GM23338 (cell line): Measurements from ENCODE around the gene ARG2. TPM values are rescaled to one million over a fixed set of nuclear protein-coding genes. Genes with fewer than 3 reads are reported as not detected.

Source experiments
- CREB1 ChIP-seq: fragments of 250-450 bp; sonication (Bioruptor Pico); IDR thresholded peaks from 2 replicates; pipeline ENCODE4 v1.5.0; 2020; ENCODE audit warnings: low read depth, mild to moderate bottlenecking, moderate library complexity
- ETS1 ChIP-seq: IDR thresholded peaks from 2 replicates; pipeline ENCODE4 v1.6.1; 2016; ENCODE audit warnings: antibody characterized with exemption
- EZH2 ChIP-seq: fragments of 200-600 bp; sonication (generic); IDR thresholded peaks from one replicate; pipeline ENCODE4 v1.8.0; 2017; ENCODE audit warnings: antibody characterized with exemption, mild to moderate bottlenecking, low read depth; ENCODE audit not compliant: unreplicated experiment
- EZH2phosphoT487 ChIP-seq: fragments of 200-600 bp; sonication (generic); IDR thresholded peaks from one replicate; pipeline ENCODE4 v1.8.1; 2018; ENCODE audit warnings: antibody characterized with exemption; ENCODE audit not compliant: unreplicated experiment
- JUNB ChIP-seq: IDR thresholded peaks from one replicate; pipeline ENCODE4 v1.6.1; 2016; ENCODE audit warnings: antibody characterized with exemption; ENCODE audit not compliant: unreplicated experiment
- NANOG ChIP-seq: IDR thresholded peaks from 2 replicates; pipeline ENCODE4 v1.6.1; 2016; ENCODE audit warnings: antibody characterized with exemption, borderline replicate concordance
- POLR2AphosphoS5 ChIP-seq: IDR thresholded peaks from 2 replicates; pipeline ENCODE4 v1.6.1; 2016; ENCODE audit warnings: antibody characterized with exemption, low read depth
- STAT1 ChIP-seq: IDR thresholded peaks from one replicate; pipeline ENCODE4 v1.6.1; 2016; ENCODE audit warnings: antibody characterized with exemption; ENCODE audit not compliant: unreplicated experiment
- ZNF114 ChIP-seq: fragments of 250-450 bp; sonication (Bioruptor Pico); IDR thresholded peaks from 2 replicates; pipeline ENCODE4 v1.5.0; 2020; ENCODE audit warnings: mild to moderate bottlenecking, moderate library complexity
- ZNF462 ChIP-seq: fragments of 250-450 bp; sonication (Bioruptor Pico); IDR thresholded peaks from 2 replicates; pipeline ENCODE4 v1.5.0; 2020; ENCODE audit warnings: mild to moderate bottlenecking, moderate library complexity
- polyA plus RNA-seq: library from polyadenylated mRNA; unstranded; fragments of >200 nt; fragmentation: Nextera tagmentation; extraction: Ambion mirVana; gene quantifications from 2 replicates; pipeline ENCODE4 v1.2.1, GENCODE V29; 2016
- total RNA-seq: library from RNA; depleted of rRNA; stranded (reverse); fragments of >200 nt; shearing (Covaris generic); gene quantifications from 2 replicates; pipeline ENCODE4 v1.2.3, GENCODE V29; 2014
- TF ChIP-seq, protein P1 (sequence below): IDR thresholded peaks from one replicate; pipeline ENCODE4 v1.6.1; 2018; ENCODE audit warnings: antibody characterized with exemption; ENCODE audit not compliant: unreplicated experiment

Gene ARG2
- total and polyA plus RNA-seq, 2 experiments from 2014 or later, result 42.7 to 69.4 TPM

- no peak for TF ChIP-seq ZNF462 (CRISPR knock-in tag)
- TF ChIP-seq JUNB, result no peak
- TF ChIP-seq POLR2AphosphoS5, result no peak
- no peak for TF ChIP-seq CREB1
- TF ChIP-seq EZH2phosphoT487, result no peak
- TF ChIP-seq, protein P1, sequence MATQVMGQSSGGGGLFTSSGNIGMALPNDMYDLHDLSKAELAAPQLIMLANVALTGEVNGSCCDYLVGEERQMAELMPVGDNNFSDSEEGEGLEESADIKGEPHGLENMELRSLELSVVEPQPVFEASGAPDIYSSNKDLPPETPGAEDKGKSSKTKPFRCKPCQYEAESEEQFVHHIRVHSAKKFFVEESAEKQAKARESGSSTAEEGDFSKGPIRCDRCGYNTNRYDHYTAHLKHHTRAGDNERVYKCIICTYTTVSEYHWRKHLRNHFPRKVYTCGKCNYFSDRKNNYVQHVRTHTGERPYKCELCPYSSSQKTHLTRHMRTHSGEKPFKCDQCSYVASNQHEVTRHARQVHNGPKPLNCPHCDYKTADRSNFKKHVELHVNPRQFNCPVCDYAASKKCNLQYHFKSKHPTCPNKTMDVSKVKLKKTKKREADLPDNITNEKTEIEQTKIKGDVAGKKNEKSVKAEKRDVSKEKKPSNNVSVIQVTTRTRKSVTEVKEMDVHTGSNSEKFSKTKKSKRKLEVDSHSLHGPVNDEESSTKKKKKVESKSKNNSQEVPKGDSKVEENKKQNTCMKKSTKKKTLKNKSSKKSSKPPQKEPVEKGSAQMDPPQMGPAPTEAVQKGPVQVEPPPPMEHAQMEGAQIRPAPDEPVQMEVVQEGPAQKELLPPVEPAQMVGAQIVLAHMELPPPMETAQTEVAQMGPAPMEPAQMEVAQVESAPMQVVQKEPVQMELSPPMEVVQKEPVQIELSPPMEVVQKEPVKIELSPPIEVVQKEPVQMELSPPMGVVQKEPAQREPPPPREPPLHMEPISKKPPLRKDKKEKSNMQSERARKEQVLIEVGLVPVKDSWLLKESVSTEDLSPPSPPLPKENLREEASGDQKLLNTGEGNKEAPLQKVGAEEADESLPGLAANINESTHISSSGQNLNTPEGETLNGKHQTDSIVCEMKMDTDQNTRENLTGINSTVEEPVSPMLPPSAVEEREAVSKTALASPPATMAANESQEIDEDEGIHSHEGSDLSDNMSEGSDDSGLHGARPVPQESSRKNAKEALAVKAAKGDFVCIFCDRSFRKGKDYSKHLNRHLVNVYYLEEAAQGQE, result no peak
- TF ChIP-seq ETS1, result no peak
- no peak for TF ChIP-seq EZH2
- TF ChIP-seq NANOG, result no peak
- no peak for TF ChIP-seq ZNF114 (CRISPR knock-in tag)
- no peak for TF ChIP-seq STAT1
Observed at GRCh38 chr14:67620217-67620785, 581 bp downstream of the ARG2 start (continued).
